ENCODE results near the gene SCGB1C1. TPM values are rescaled to one million over a fixed set of nuclear protein-coding genes. Genes with fewer than 3 reads are reported as not detected.
A peak's percentile ranks its signal among the peaks of the same experiment; 100 is the strongest.

Gene SCGB1C1
- polyA plus RNA-seq, 12 donors, result not detected

DNA sequence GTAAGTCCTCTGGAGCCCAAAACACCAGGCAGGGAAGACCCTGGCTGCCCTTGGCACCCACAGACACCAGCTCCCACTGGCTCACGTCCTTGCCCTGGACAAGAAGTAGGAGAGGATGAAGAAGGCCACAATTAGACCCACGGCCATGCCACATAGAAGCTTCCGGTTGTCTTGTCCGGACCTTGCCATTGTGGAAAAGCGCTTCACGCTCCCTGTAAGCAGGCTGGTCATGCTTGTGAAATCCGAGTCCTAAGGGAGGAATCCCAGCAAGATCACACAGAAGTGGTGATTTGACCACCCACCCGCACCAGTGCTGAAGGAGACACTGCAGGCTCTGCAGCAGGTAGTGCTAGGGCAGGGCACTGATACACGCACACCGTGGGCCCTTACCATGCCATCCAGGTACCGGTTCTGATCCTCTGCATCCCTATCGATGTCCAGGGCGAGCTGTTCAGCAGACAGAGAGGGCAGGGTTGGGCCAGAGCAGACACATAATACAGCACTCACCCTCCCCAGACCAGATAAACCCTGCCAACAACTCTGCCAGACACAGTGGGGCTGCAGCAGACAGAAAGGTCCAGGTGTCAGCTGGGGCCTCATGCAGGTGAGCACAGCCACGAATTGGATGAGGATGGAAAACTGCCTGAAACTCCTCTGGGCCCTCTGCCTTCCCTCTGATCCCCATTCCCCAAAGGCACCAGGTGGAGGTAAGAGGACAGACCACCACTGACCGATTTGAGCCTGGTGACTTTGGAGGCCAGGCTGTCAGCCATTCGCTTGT lies 12.5 kb downstream of the SCGB1C1 start:
- DNase-seq, result no peak

DNA sequence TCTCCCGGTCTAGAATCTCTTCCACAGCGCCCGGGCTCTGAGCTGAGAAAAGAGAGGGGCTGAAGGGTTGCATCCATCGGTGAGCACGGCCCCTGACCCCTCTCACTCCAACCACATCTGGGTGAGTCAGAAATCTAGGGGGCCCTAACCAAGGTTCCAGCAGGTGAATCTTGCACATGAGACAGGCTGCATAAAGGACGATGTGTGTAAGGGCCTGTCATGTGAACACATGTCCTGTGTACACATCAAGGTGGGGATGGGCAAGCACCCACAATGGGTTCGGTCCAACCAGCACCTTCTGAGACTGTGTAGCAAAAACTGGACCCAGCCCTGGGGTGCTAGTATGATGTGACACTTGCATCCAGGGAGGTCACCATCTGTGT lies 13.1 kb downstream of the SCGB1C1 start:
- no peak for DNase-seq

DNA sequence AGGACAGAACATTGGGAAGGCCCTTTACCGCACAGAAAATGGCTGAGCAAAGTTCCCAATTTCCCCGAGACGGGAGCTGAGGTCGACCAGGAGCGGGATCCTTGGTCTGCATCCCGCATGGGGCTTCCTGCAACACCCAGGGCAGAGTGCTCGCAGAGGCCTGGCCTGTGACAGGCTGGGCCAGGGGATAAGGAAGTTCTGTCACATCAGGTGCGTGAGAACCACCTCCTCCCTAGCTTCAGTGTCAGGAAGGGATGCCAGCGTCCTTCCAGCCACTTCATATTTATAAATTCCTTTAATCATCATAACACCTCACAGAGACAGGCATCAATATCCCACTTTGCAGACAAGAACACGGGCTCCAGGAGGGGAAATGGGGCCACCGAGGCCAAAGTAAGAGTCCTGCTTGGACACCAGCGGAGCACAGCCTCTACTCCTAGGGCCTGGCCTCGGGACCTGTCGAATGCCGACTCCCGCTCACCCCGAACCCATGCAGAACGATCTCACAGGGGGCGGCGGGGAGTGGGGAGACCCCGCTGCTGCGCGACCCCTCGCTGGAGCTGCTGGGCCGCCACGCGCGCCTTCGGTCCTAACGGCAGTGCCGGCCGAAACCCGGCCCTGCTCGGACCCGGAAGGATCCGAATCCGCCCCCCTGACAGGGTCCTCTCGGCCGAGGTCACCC lies 13.8 kb downstream of the SCGB1C1 start:
- peak; percentile 28 for DNase-seq

DNA sequence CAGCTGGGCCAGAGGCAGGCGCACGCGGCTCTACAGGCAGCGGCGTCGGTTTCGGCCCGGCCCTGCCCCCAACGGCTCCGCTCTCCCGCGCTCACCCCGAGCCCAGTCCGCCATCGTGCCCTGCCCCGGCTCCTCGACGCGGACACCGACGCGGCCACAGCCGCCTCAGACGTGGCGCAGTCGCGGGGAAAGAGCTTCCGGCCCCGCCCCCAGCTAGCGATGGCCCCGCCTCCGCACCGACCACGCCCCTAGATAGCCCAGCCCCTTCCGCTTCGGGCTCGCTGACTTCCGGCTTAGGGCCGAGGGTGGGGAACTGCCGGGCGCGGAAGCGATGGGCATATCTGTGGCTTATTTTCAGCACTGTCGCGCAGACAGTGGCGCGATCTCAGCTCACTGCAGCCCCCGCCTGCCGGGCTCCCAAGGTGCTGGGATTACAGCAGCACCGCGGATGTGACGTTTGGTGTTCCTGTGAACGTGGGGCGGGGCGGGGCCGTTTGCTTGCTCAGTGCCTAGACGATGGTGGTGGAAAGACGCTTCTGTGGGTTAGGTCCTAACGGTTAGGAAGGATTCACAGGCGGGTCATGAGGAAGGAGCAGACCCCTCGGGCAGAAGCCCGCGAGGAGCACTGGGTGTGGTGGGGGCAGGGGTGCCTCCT lies 14.5 kb downstream of the SCGB1C1 start, which contains the start of the genes BET1L and RIC8A:
BET1L (minus strand) TSS at position 192 of the 655 bp plus-strand sequence; CDS start at position 114, 78 bp downstream.
RIC8A (plus strand) TSS at position 501 of the 655 bp plus-strand sequence. CDS start 1,147 bp downstream, outside the sequence.
- peak; percentile 96 for DNase-seq

DNA sequence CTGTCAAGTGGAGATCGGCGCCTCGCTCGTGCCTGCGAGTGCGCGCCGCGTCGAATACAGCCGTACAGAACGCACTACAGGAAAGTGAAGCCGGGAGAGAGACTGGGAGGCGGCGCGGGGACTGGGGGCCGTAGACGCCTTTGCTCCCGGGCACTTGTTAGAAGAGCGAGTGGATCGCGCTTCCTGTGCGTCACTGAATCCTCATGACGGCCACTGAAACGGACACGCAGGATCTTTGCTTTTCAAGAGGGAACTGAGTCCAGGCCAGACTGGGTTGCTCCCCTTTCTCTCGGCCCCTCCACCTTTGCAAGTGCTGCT lies 14.9 kb downstream of the SCGB1C1 start:
- no peak for DNase-seq

DNA sequence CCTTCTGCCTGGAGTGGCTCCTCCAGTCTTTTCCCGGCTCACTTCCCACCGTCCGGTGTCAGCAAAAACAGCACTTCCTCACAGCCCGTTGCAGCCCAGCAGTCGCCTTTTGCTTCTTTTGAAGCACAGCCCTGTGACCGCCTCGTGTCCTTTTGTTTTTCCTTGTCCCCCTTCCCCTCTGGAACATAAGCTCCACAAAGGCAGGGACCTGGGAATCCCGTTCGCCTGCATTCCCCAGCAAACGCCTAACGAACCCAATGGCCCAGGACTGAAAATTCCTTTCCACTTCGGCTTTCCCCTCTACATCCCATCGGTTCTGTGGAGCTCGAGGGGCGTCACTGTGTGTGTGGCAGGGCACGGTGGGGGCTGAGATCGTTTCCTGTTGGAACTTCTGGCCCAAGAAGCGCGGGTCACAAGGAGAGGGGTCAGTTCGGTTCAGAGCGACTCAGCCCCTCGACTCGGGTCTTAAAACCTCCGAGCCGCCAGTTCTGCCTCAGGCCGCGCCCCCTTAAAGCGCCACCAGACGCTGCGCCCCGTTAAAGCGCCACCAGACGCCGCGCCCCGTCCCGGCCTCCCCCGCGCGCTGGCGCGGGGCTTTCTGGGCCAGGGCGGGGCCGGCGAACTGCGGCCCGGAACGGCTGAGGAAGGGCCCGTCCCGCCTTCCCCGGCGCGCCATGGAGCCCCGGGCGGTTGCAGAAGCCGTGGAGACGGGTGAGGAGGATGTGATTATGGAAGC lies 15.5 kb downstream of the SCGB1C1 start:
- peak; percentile 84 for DNase-seq

DNA sequence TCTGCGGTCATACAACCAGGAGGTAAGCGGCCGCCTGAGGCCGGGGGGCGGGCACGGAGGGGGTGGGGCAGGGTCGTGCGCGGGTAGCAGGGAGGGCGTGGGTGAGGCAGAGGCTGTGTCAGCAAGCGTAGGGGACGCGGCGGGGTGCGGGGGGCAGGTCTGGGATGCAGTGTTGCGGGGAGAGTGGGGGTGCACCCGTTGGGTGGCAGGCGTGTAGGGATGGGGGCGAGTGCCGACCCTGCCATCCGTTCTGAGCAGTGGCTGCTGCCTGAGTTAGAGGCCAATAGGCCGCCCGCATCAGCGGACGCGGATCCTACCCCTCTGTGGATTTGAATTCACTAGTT lies 16.0 kb downstream of the SCGB1C1 start:
- no peak for DNase-seq

DNA sequence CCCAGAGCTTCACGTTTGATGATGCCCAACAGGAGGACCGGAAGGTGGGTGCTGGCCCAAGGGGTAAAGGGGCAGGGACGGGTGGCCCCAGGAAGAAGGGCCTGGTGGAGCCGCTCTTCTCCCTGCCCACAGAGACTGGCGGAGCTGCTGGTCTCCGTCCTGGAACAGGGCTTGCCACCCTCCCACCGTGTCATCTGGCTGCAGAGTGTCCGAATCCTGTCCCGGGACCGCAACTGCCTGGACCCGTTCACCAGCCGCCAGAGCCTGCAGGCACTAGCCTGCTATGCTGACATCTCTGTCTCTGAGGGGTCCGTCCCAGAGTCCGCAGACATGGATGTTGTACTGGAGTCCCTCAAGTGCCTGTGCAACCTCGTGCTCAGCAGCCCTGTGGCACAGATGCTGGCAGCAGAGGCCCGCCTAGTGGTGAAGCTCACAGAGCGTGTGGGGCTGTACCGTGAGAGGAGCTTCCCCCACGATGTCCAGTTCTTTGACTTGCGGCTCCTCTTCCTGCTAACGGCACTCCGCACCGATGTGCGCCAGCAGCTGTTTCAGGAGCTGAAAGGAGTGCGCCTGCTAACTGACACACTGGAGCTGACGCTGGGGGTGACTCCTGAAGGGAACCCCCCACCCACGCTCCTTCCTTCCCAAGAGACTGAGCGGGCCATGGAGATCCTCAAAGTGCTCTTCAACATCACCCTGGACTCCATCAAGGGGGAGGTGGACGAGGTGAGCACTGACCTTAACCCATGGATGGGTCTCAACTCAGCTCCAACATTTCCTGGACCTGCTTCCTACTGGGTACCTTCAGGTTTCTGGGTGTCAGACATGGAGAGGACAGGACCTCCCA lies 16.6 kb downstream of the SCGB1C1 start:
- no peak for DNase-seq

DNA sequence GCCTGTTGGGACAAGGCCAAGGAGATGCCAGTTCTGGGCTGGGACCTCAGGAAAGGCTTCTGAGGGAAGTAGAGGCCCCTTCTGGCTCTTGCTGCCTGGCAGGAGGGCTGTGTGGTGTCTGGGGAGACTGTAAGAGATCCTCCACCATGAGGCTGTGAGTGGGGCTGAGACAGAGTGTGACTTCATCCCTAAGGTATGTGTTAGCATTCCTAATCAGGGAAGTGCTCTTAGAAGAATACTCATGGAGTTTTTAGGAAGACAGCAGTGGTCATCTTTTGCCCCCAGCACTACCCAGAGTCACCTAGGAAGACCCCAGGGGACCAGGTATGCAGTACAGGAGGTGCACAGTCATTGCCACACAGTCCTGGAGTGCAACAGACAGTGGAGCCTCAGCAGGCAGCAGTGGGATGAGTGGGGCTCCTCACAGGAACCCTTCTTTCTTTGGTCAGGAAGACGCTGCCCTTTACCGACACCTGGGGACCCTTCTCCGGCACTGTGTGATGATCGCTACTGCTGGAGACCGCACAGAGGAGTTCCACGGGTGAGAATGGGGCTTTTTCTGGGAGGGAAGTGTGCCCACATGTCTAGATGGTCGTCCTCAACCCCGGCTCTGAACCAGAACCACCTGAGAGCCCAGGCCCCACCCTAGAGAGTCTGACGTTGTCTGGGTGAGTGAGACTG lies 17.4 kb downstream of the SCGB1C1 start:
- DNase-seq, result no peak

DNA sequence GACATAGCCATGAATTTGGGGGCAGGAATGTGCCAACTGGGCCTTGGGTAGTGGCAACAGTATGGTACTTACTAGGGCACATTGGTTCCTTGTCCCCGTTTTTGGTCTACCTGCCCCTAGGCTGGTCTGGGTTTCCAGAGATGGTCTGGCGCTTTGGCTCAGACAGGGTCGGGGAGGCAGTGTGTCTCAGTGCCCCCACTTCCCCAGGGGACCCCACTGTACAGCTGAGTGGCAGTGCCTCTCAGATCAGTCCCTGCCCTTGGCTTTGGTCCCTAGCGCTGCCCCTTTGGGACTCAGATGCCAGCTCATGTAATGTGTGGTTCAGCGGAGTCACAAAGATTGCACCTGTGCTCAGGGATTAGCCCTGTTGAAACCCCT lies 17.9 kb downstream of the SCGB1C1 start:
- DNase-seq, result no peak

DNA sequence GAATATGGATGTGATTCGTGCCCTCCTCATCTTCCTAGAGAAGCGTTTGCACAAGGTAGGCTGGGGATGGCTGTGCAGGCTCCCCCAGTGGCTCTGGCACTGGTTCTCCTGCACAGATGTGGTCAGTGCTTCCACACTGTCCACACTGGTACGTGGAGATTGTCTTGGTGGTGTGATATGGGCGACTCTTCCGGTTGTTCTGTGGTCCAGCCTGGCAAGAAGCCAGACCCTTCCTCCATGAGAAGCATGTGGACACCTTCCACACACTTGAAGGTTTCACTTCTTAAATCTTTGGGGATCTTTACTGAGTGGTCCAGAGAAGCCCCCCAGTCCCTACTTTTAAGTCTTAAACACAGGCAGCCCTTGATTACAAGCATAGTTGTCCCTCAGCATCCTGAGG lies 18.4 kb downstream of the SCGB1C1 start:
- no peak for DNase-seq

DNA sequence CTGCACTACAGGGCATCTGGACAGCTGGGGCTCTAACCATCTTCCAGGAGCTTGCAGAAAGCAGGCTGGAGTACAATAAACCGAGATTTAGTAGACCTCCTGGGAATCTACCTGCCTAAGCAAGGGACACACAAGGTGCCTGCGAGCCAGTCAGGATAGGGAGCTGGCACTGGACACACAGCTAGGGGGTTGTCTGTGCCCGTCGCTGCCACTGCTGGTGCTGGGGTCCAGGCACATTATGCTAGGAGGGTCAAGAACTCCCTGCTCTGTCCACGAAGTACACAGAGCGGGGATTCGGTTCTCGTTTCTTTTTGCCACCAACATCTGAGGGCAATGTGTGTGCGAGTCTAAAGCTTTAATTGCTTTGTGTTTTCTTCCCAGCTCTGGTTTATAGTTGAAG lies 18.9 kb downstream of the SCGB1C1 start:
- DNase-seq, result no peak

DNA sequence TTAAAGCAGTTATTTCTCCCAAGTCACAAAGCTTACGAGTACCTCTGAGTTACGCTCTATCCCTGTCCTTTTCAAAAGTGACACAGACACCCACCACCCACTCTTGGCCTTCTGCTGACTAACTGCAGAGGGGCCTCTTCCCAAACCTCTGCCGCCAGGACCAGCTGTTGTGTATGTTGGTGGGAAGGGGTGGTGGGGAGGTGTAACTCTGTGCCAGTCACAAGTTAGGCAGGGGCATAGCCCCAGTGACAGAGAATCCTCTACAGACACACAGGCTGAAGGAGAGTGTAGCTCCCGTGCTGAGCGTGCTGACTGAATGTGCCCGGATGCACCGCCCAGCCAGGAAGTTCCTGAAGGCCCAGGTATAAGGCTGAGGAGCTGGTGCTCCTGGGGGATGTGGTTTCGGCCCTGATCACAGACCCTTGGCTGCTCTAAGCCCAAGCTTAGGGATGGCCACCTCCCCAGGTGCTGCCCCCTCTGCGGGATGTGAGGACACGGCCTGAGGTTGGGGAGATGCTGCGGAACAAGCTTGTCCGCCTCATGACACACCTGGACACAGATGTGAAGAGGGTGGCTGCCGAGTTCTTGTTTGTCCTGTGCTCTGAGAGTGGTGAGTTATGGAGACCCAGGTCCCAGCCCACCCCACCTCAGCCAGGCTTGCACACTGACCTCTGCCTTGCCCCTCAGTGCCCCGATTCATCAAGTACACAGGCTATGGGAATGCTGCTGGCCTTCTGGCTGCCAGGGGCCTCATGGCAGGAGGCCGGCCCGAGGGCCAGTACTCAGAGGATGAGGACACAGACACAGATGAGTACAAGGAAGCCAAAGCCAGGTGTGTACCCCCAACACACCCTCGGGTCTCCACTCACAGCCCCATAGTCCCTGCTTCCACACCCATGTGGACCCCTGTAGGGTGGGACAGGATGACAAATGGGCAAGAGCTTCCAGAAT lies 19.5 kb downstream of the SCGB1C1 start:
- no peak for DNase-seq

DNA sequence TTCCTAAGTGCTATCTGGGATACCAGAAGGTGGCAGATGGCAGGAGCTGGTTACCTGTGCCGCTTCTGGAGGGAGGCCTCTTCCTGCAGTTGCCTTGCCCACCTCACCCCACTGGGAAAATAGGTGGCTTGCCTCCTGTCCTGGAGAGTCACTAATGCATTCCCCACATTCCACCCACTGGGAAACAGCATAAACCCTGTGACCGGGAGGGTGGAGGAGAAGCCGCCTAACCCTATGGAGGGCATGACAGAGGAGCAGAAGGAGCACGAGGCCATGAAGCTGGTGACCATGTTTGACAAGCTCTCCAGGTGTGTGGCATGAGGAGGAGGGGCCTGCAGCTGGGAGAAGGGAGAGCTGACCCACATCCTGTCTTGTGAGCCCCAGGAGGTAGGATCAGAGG lies 20.2 kb downstream of the SCGB1C1 start:
- no peak for DNase-seq

DNA sequence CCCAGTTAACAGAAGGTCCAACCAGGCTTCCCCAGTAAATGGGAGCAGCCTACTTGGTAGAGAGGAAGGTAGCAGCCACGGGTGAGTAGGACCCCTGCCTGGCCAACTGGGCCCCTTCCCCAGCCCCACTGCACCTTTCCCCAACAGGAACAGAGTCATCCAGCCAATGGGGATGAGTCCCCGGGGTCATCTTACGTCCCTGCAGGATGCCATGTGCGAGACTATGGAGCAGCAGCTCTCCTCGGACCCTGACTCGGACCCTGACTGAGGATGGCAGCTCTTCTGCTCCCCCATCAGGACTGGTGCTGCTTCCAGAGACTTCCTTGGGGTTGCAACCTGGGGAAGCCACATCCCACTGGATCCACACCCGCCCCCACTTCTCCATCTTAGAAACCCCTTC lies 21.2 kb downstream of the SCGB1C1 start:
- DNase-seq, result no peak

DNA sequence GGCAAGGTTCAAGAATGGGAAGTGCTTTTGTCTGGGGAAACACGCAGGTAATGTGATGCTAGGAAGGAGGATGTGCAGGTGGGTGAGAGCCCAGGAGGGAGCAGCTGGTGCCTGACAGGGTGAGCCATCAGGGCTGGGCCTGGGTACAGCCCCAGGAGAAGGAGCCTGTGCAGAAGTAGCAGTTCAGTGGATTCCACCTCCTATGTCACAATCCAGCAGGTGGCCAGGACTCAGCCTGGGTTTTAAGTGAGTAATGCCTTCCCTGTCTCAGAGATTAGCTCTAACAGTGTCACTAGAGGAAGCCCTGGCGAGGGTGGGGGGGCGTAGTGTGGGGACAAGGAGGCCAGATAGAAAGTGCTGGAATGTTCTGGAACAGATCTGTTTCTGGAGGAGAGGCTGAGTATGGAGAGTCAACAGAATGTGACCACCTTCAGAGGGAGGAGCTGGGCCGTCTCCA lies 22.7 kb downstream of the SCGB1C1 start:
- DNase-seq, result no peak

DNA sequence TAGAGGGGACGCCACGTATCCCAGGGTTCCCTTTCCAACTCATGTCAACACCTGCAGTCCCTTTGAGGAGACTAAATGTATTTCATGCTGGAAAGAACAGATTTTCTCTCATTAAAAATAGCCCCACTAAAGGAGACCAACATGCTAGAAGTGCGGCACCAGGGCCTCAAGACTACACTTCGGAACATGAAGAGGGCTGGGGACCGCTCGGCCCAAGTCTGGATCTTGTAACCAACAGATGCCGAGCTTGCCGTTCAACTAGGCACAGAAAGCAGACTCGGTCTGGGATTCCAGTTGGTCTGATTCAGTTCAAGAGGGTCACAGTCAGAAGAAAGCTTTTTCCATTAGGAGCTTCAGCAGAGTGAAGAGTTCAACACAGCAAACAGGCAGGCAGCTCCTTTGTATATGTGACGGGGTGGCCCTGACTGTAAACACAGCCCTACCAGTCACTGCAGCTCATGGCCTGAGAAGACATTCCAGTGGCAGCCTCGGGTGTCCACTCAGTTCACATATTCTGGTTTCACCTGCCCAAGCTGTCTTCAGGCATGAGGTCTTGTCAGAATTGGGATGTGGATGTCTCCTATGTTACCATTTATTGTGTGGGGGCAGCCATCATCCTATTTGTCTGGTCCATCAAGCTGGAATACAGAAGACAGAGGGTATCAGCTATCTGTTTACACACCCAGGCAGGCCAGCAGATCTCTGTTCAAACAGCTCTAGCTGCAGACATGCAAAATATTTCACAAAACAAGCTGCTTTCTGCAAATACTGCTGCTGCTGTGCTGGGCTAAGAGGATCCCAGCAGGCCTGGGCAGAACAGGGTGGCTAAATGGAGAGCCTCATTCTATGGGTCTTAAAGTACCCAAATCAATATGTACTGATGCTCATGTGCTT lies 23.4 kb downstream of the SCGB1C1 start:
- no peak for DNase-seq

DNA sequence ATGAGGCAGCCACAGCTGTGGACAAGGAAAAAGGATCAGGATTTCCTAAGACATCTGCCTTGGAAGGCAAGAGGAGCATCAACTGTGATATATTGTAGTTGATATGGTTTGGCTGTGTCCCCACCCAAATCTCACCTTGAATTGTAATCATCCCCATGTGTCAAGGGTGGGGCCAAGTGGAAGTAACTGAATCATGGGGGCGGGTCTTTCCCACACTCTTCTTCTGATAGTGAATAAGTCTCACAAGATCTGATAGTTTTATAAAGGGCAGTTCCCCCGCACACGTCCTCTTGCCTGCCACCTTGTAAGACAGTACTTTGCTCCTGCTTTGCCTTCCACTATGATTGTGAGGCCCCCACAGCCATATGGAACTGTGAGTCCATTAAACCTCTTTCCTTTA lies 24.8 kb downstream of the SCGB1C1 start:
- DNase-seq, result no peak
